K562 (cell line): Measurements from ENCODE around the gene TXLNB. TPM values are rescaled to one million over a fixed set of nuclear protein-coding genes. Genes with fewer than 3 reads are reported as not detected.

Source experiments
- KHSRP ChIP-seq: fragments of 450-650 bp; IDR thresholded peaks from 2 replicates; pipeline ENCODE4 v1.6.1; 2017
- L3MBTL2 ChIP-seq: fragments of 450-650 bp; IDR thresholded peaks from 2 replicates; pipeline ENCODE4 v1.6.1; 2016; ENCODE audit warnings: mild to moderate bottlenecking, moderate library complexity
- TCFL5 ChIP-seq: fragments of 250-450 bp; sonication (Bioruptor Pico); conservative IDR thresholded peaks from 2 replicates; pipeline ENCODE4 v1.6.1; 2021; ENCODE audit warnings: mild to moderate bottlenecking, moderate library complexity, matching md5 sums
- THRAP3 ChIP-seq: fragments of 450-650 bp; IDR thresholded peaks from 2 replicates; pipeline ENCODE4 v1.6.1; 2016; ENCODE audit warnings: mild to moderate bottlenecking, inconsistent platforms, borderline replicate concordance
- ZC3H4 ChIP-seq: sonication (generic); formaldehyde crosslinking; IDR thresholded peaks from 2 replicates; pipeline ENCODE4 v1.9.0; 2021; ENCODE audit warnings: missing genetic modification reagents, borderline replicate concordance
- ZNF436 ChIP-seq: fragments of 250-450, 450-650 bp; sonication (Bioruptor Pico); formaldehyde crosslinking; IDR thresholded peaks from 2 replicates; pipeline ENCODE4 v1.7.0; 2020; ENCODE audit warnings: mild to moderate bottlenecking
- ZNF57 ChIP-seq: fragments of 450-650 bp; formaldehyde crosslinking; IDR thresholded peaks from 2 replicates; pipeline ENCODE4 v1.4.0; 2020; ENCODE audit warnings: mild to moderate bottlenecking, moderate library complexity
- ZNF780A ChIP-seq: fragments of 250-450 bp; sonication (Bioruptor Pico); IDR thresholded peaks from 2 replicates; pipeline ENCODE4 v1.5.0; 2021; ENCODE audit warnings: mild to moderate bottlenecking
- ZSCAN32 ChIP-seq: fragments of 450-650 bp; formaldehyde crosslinking; IDR thresholded peaks from 2 replicates; pipeline ENCODE4 v1.4.0; 2020; ENCODE audit warnings: mild to moderate bottlenecking, moderate library complexity
- polyA plus RNA-seq, 8 experiments: library from polyadenylated mRNA; depleted of rRNA in 4 of 8; stranded (reverse) in 5 of 8; unstranded in 3 of 8; fragments of >200 nt; fragmentation: Nextera tagmentation in 2 of 8; fragmentation: Illumina TruSeq in 1 of 8; extraction: Ambion mirVana in 2 of 8; extraction: Trizol in 1 of 8; gene quantifications; 2 replicates each; pipeline versions ENCODE4 v1.2.1 to v1.2.3, GENCODE V29; 2011 to 2014; ENCODE audit warnings: inconsistent platforms in 1 of 8, missing spikeins in 1 of 8
- total RNA-seq, 7 experiments: library from RNA; depleted of rRNA in 6 of 7; stranded (reverse); fragments of >200 nt in 6 of 7; fragmentation: Illumina TruSeq in 2 of 7; extraction: Trizol in 2 of 7; gene quantifications; 2 replicates each; pipeline versions ENCODE4 v1.2.1 to v1.2.3, GENCODE V29; 2011 to 2021; ENCODE audit warnings: low replicate concordance in 1 of 7
- TF ChIP-seq, protein P1 (sequence below): fragments of 450-650 bp; IDR thresholded peaks from 2 replicates; pipeline ENCODE4 v1.6.1; 2016; ENCODE audit warnings: mild to moderate bottlenecking, moderate library complexity
- TF ChIP-seq, protein P2 (sequence below), 2 experiments: fragments of 450-650 bp in 1 of 2; sonication (generic) in 1 of 2; formaldehyde crosslinking in 1 of 2; IDR thresholded peaks in 1 of 2; conservative IDR thresholded peaks in 1 of 2; 2 replicates each; pipeline versions ENCODE4 v1.6.1 to v1.8.1; 2016 to 2023; ENCODE audit warnings: mild to moderate bottlenecking in 2 of 2, moderate library complexity in 2 of 2, inconsistent platforms in 1 of 2, missing genetic modification reagents in 1 of 2

Gene TXLNB
- total and polyA plus RNA-seq, 9 of the 15 experiments (the other 6 are each of a cell fraction or from before 2014, with no cell fraction given), result not detected

DNA sequence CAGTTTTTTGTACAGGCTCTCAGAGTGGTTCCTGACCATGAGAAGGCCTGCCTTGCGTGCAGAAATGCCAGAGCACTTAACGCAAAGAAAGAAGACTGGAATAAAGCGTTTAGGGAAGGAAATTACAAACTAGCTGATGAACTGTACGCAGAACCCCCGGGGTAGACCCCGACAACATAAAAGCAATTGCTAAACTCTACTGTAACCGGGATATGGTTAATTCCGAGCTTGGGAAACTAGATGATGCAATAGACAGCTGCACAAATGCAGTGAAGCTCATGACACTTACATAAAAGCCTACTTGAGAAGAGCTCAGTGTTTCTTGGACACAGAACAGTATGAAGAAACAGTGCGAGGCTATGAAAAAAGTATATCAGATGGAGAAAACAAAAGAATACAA, 47.0 kb upstream of the TXLNB start (continued):
- TF ChIP-seq, protein P1, sequence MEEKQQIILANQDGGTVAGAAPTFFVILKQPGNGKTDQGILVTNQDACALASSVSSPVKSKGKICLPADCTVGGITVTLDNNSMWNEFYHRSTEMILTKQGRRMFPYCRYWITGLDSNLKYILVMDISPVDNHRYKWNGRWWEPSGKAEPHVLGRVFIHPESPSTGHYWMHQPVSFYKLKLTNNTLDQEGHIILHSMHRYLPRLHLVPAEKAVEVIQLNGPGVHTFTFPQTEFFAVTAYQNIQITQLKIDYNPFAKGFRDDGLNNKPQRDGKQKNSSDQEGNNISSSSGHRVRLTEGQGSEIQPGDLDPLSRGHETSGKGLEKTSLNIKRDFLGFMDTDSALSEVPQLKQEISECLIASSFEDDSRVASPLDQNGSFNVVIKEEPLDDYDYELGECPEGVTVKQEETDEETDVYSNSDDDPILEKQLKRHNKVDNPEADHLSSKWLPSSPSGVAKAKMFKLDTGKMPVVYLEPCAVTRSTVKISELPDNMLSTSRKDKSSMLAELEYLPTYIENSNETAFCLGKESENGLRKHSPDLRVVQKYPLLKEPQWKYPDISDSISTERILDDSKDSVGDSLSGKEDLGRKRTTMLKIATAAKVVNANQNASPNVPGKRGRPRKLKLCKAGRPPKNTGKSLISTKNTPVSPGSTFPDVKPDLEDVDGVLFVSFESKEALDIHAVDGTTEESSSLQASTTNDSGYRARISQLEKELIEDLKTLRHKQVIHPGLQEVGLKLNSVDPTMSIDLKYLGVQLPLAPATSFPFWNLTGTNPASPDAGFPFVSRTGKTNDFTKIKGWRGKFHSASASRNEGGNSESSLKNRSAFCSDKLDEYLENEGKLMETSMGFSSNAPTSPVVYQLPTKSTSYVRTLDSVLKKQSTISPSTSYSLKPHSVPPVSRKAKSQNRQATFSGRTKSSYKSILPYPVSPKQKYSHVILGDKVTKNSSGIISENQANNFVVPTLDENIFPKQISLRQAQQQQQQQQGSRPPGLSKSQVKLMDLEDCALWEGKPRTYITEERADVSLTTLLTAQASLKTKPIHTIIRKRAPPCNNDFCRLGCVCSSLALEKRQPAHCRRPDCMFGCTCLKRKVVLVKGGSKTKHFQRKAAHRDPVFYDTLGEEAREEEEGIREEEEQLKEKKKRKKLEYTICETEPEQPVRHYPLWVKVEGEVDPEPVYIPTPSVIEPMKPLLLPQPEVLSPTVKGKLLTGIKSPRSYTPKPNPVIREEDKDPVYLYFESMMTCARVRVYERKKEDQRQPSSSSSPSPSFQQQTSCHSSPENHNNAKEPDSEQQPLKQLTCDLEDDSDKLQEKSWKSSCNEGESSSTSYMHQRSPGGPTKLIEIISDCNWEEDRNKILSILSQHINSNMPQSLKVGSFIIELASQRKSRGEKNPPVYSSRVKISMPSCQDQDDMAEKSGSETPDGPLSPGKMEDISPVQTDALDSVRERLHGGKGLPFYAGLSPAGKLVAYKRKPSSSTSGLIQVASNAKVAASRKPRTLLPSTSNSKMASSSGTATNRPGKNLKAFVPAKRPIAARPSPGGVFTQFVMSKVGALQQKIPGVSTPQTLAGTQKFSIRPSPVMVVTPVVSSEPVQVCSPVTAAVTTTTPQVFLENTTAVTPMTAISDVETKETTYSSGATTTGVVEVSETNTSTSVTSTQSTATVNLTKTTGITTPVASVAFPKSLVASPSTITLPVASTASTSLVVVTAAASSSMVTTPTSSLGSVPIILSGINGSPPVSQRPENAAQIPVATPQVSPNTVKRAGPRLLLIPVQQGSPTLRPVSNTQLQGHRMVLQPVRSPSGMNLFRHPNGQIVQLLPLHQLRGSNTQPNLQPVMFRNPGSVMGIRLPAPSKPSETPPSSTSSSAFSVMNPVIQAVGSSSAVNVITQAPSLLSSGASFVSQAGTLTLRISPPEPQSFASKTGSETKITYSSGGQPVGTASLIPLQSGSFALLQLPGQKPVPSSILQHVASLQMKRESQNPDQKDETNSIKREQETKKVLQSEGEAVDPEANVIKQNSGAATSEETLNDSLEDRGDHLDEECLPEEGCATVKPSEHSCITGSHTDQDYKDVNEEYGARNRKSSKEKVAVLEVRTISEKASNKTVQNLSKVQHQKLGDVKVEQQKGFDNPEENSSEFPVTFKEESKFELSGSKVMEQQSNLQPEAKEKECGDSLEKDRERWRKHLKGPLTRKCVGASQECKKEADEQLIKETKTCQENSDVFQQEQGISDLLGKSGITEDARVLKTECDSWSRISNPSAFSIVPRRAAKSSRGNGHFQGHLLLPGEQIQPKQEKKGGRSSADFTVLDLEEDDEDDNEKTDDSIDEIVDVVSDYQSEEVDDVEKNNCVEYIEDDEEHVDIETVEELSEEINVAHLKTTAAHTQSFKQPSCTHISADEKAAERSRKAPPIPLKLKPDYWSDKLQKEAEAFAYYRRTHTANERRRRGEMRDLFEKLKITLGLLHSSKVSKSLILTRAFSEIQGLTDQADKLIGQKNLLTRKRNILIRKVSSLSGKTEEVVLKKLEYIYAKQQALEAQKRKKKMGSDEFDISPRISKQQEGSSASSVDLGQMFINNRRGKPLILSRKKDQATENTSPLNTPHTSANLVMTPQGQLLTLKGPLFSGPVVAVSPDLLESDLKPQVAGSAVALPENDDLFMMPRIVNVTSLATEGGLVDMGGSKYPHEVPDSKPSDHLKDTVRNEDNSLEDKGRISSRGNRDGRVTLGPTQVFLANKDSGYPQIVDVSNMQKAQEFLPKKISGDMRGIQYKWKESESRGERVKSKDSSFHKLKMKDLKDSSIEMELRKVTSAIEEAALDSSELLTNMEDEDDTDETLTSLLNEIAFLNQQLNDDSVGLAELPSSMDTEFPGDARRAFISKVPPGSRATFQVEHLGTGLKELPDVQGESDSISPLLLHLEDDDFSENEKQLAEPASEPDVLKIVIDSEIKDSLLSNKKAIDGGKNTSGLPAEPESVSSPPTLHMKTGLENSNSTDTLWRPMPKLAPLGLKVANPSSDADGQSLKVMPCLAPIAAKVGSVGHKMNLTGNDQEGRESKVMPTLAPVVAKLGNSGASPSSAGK, result peak; percentile 25; the same call in 1 of the 2 replicates
- TF ChIP-seq ZNF57 (CRISPR knock-in tag) (no peak), ZSCAN32 (peak; percentile 95), ZNF436 (no peak), KHSRP (no peak), L3MBTL2 (peak; percentile 27; the same call in 1 of the 2 replicates), TCFL5 (no peak), ZC3H4 (CRISPR knock-in tag) (no peak), ZNF780A (CRISPR knock-in tag) (no peak), THRAP3 (no peak)
- TF ChIP-seq, protein P2, sequence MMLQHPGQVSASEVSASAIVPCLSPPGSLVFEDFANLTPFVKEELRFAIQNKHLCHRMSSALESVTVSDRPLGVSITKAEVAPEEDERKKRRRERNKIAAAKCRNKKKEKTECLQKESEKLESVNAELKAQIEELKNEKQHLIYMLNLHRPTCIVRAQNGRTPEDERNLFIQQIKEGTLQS (IDR thresholded peaks at IDR 0.05), result peak; percentile 92
- TF ChIP-seq, protein P2 (CRISPR knock-in tag; conservative IDR thresholded peaks at IDR 0.05), result no peak
